Stimulated activated CD4-positive, alpha-beta T cell treated with anti-CD3 and anti-CD28 coated beads, Interleukin-1b, Interleukin-23, amount 100 ng/mL, for 1 hour (primary cell): ENCODE data around the gene ZNF253.
"Not testable (repeated sequence)": the region's sequence is repeated elsewhere in the genome, so short reads cannot be mapped to it uniquely, and the experiment has no call there.

Source experiments
- DNase-seq, 2 donors: peaks; one replicate each; pipeline ENCODE4 v3.0.0-alpha.2; 2020; ENCODE audit warnings: low read depth in 2 of 2

ZNF253 gene

GRCh38 chr19:19865750-19866610, at the start of gene ZNF253:
ZNF253 (plus strand) TSS chr19:19865882; CDS start chr19:19865997, 115 bp downstream.
- peak; percentile 77 to 90 for DNase-seq

DNA sequence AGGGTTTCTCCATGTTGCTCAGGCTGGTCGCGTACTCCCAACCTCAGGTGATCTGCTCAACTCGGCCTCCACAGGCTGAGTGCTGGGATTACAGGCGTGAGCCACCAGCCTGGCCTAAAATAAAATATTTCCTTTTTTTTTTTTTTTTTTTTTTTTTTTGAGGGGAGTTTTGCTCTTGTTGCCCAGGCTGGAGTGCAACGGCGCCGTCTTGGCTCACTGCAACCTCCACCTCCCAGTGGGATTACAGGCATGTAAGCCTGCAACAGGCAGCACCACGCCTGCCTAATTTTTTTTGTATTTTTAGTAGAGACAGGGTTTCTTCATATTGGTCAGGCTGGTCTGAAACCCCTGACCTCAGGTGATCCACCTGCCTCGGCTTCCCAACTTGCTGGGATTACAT, 49.0 kb upstream of the ZNF253 start:
- no peak for DNase-seq

DNA sequence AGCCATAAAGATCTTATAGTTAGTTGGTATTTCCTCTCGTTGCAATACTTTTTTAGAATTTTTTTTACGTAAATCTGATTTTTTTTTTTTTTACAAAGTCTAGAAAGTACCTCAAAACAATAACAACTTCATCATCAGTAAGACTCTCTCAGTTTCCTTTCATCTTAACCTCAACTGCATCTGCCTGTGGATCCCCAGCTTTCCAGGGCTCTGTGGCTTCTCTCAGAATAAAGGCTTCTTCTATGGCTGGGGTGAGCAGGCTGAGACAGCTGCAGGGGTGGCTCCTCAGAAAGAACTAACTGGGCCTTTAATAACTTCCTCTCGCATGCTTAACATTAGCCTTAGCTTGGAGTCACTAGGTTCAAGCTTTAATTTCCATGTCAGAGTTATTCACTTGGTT, 48.3 kb upstream of the ZNF253 start:
- DNase-seq: peak in 1 of 2 donors; percentile 7

DNA sequence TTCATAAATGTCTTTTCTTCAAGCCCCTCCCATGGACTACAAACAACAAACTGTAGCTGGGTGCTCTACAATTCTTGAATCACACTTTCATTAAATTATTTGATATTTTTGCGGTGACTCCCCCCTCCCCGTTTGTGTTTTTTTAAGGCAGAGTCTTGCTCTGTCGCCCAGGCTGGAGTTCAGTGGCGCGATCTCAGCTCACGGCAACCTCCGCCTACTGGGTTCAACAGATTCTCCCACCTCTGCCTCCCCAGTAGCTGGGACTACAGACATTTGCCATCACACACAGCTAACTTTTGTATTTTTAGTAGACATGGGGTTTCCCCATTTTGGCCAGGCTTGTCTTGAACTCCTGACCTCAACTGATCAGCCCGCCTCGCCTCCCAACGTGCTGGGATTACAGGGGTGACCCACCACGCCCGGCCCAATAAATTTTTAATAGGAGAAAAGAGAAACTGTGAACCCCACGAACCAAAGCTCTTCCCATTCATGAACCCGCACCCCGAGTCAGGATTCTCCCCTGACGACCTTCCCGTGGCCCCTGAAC, 44.8 kb upstream of the ZNF253 start:
- no peak for DNase-seq

DNA sequence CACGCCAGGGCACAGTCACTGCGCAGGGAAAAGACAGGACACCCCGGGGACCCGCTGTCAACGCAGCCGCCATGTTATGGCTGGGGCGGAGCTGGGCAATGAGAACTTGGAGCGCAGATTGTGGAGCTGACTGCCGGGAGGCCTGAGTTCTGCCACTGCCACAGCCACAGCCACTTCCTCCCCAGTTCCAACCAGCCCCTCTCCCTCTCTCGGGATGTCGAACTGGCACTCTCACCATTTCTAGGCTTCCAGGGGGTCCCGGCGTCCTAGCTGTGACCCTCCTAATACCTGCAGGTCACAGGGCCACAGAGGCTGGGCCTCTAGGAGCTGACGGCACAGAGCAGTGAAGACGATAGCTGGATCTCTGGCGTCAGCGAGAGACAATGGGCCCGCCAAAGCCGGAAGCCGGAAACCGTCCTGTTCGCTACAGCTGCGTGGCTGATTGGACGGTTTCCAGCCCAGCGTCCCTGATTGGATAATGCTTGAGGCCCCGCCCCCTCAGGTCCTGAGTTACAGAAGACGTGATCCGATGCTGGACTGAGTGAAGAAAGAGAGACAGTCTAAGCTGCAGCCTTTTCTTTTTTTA, 44.2 kb upstream of the ZNF253 start, which contains the start of gene ZNF506:
Gene ZNF506, minus strand, starts transcription at position 385 of the 586 bp plus-strand sequence. Its CDS starts 147 bp downstream, at position 238.
- DNase-seq: peak; percentile 88 to 90

- DNase-seq: not testable (repeated sequence)
These were observed 43.7 kb upstream of the ZNF253 start for GRCh38 chr19:19821976-19822375.

GRCh38 chr19:19823916-19824315, 41.8 kb upstream of the ZNF253 start:
- no peak for DNase-seq

- no peak for DNase-seq
These were observed 38.8 kb upstream of the ZNF253 start for GRCh38 chr19:19826875-19827274.

DNA sequence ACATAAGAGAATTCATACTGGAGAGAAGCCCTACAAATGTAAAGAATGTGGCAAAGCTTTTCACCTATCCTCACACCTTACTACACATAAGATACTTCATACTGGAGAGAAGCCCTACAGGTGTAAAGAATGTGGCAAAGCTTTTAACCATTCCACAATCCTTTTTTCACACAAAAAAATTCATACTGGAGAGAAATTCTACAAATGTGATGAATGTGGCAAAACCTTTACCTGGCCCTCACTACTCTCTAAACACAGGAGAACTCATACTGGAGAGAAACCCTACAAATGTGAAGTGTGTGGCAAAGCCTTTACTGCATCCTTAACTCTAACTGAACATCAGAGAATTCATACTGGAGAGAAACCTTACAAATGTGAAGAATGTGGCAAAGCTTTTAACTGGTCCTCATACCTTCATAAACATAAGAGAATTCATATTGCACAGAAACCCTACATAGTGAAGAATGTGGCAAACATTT, 30.1 kb upstream of the ZNF253 start:
- DNase-seq: no peak

DNA sequence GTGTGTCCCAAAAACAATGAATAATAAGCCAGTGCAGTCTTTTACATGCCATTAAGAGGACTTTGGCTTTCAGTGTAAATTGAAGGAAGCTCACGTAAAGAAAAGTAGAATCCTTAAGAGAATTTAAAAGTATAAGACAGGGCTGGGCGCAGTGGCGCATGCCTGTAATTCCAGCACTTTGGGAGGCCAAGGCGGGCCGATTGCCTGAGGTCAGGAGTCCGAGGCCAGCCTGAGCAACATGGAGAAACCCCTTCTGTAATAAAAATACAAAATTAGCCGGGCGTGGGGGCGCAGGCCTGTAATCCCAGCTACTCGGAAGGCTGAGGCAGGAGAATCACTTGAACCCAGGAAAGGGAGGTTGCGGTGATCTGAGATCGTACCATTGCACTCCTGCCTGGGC, 17.9 kb upstream of the ZNF253 start:
- DNase-seq: no peak

DNA sequence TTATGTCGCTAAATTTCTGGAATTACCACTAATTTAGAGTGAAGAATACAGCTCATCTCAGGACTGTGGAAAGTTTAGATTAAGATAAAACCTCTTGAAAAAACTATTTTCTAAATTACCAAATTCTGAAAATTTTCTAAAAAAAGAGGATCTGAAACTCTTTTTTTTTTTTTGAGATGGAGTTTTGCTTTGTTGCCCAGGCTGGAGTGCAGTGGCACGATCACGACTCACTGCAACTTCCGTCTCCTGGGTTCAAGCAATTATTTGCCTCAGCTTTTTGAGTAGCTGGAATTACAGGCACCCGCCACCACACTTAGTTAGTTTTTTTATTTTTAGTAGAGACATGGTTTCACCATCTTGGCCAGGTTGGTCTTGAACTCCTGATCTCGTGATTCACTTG, 16.6 kb upstream of the ZNF253 start:
- DNase-seq: no peak

DNA sequence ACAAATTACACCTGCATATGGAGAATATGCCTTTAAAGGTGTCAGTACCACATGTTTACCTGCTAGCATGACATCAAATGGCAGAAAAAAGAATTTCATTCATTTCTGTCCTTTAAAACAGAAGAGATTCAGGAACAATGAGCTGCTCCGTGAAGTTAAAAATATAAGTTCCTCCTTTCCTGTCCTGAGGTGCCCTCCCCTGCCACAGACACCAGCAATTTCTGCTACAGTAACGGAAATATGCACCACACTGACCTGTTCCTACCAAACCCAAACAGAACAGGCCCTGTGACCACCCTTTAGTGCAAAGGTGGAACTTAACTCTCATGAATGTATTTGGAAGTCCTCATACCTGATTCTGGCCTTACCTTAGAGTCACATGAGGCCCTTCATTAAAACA, 13.9 kb upstream of the ZNF253 start:
- not testable (repeated sequence) for DNase-seq

- DNase-seq: no peak
These were observed 6.9 kb upstream of the ZNF253 start for GRCh38 chr19:19858751-19859150.

GRCh38 chr19:19860756-19861390, 4.8 kb upstream of the ZNF253 start:
- DNase-seq: peak in 1 of 2 donors; percentile 10

GRCh38 chr19:19866611-19867248, 1.0 kb downstream of the ZNF253 start:
- peak in 1 of 2 donors; percentile 19 for DNase-seq

DNA sequence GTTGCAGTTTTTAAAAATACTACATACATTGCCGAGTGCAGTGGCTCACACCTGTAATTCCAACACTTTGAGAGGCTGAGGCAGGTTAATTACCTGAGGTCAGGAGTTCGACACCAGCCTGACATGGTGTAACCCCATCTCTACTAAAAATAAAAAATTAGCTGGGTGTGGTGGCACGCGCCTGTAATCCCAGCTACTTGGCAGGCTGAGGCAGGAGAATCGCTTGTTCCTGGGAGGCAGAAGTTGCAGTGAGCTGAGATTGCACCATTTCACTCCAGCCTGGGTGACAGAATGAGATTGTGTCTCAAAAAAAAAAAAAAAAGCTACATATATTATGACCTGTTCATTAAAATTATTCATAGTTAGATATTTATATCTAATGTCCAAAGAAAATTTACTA, 4.4 kb downstream of the ZNF253 start:
- not testable (repeated sequence) for DNase-seq

- no peak for DNase-seq
These were observed 6.2 kb downstream of the ZNF253 start for GRCh38 chr19:19871932-19872331.

- no peak for DNase-seq
These were observed 7.7 kb downstream of the ZNF253 start for GRCh38 chr19:19873381-19873780.

DNA sequence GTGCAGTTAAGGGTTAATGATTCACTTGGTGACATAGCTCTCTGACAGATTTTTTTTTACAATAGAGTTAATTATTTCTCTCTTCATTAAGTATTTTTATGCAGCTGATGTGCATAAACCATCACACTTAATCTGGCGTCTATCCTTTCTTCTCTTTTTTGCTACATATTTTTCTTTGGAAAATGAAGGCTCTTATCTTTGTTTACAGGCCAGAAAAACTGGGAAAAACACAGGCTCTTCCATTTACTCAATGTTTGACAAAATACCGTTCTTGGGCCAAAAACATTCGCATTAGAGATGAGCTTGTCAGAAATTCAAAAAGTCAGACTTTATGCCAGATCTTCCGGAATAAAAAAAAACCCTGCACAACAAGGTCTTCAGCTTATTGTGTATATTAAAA, 12.0 kb downstream of the ZNF253 start:
- no peak for DNase-seq

DNA sequence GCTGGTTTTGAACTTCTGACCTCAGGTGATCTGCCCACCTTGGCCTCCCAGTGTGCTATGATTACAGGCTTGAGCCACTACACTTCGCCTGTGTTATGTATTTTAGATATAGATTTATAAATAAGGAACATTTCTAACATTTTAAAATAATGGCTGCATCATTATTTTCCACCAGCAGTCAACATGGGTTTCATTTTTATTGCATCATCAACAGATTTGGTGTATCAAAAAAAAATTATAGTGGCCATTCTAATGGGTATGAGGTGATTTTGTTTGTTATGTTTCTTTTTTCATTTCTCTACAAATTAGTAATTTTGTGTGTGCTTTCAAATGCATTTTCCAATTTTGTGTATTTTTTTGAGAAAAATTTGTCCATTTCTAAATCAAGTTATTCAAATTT, 18.9 kb downstream of the ZNF253 start:
- DNase-seq: no peak

DNA sequence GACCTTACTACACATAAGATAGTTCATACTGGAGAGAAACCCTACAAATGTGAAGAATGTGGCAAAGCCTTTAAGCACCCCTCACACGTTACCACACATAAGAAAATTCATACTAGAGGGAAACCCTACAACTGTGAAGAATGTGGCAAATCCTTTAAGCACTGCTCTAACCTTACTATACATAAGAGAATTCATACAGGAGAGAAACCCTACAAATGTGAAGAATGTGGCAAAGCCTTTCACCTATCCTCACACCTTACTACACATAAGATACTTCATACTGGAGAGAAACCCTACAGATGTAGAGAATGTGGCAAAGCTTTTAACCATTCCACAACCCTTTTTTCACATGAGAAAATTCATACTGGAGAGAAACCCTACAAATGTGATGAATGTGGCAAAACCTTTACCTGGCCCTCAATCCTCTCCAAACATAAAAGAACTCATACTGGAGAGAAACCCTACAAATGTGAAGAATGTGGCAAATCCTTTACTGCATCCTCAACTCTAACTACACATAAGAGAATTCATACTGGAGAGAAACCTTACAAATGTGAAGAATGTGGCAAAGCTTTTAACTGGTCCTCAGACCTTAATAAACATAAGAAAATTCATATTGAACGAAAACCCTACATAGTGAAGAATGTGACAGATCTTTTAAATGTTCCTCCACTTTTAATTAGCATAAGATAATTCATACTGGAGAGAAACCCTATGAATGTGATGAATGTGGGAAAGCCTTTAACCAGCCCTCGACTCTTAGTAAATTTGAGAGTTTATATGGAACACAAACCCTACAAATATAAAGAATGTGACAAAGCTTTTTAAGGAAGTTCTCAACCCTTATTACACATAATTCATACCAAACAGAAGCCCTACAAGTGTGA, 26.6 kb downstream of the ZNF253 start:
- not testable (repeated sequence) for DNase-seq
